GM19372 (cell line): ENCODE results near the gene ACACB.

Experiments used
- ATAC-seq: cut with Tn5 transposase; IDR thresholded peaks from one replicate; pipeline ENCODE4 v1.9.1; 2021; ENCODE audit warnings: mild to moderate bottlenecking, low read depth, moderate library complexity; ENCODE audit not compliant: unreplicated experiment

ACACB gene

DNA sequence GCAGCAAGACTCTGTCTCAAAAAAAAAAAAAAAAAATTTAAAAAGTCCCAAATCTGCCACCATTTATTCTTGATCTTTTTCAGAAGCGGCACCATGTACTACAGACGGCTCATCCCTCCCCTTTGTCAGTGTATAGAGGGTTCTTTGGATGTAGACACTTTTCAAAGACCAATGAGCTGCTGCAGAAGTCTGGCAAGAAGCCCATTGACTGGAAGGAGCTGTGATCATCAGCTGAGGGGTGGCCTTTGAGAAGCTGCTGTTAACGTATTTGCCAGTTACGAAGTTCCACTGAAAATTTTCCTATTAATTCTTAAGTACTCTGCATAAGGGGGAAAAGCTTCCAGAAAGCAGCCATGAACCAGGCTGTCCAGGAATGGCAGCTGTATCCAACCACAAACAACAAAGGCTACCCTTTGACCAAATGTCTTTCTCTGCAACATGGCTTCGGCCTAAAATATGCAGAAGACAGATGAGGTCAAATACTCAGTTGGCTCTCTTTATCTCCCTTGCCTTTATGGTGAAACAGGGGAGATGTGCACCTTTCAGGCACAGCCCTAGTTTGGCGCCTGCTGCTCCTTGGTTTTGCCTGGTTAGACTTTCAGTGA, 6.5 kb upstream of the ACACB start:
- no peak for ATAC-seq

DNA sequence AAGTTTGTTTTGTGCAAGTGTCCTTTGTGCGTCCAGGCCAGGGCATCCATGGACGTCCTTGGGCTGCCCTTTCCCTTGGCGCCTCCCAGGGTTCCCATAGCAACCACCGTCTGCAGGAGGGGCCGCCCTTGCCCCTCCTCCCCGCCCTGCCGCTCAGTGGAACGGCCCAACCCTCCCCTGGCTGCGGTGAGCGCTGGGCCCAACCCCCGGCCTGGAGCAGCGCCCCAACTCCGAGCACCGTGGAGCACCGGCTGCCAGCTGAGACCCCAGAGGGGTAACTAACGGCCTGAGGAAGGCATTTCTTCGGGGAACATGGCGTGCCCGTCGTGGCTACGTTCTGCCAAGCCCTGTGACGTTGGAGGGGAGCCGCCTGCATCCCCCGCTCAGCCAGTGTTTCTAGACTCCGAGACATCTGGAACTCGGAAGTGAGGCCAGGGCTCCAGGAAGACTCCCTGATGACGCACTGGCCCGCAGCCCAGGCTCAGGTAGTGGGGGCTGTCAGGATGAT, 5.3 kb upstream of the ACACB start:
- ATAC-seq, result peak; percentile 58

DNA sequence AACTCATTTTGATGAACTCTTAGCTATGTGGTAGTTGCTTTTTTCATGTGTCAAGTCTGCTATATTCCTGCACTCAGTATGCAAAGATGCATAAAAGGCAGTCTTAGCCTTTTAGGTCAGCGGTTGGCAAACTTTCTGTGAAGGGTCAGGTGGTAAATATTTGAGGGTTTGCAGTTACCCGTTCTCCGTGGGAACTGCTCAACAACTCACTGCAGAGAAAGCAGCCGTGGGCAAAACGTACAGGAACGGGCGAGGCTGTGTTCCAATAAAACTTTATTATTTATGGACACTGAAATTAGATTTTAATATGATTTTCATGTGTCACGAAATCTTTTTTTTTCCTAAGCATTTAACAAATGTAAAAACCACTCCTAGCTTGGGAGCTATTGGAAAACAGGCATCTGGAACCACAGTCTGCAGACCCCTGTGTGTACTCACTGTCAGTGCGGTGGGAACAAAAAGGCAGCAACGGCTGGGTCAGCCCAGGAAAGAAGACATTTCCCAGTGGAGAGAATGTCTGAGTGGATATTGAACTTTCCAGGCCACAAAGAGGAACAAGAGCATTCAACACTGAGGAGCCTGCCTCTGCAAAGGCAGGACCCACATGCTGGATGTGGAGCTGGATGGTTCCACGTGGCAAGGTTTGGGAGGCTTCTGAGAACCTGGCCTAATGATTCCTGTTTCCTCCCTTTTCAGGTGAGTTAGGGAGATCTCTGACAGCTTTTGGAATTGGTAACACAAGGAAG, 3.5 kb upstream of the ACACB start:
- no peak for ATAC-seq

DNA sequence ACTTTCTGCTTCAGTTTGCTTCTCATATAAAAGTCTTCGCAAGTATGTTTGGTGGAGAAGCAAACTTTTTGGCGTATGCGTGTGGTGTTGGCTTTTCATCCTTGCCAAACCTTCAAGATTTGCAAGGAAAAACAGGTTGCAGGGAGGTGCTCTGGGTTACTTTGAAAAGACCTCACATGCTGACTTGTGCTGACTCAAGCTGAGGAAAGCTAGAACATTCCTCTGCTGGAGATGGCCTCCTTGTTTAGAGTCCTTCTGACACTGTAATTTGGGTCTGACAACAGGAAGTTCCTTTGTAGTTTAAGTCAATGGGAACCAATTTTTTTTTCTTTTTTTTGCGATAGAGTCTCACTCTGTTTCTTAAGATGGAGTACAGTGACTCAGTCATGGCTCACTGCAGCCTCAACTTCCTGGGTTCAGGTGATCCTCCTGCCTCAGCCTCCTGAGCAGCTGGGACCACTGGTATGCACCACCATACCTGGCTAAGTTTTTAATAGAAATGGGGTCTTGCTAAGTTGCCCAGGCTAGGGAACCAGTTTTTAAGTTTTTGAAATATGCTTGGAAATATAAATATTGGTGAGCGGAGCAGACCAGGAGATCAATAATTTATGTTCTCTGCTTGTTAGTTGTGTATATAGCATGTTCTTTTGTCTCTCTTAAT, 2.6 kb upstream of the ACACB start:
- ATAC-seq, result no peak

DNA sequence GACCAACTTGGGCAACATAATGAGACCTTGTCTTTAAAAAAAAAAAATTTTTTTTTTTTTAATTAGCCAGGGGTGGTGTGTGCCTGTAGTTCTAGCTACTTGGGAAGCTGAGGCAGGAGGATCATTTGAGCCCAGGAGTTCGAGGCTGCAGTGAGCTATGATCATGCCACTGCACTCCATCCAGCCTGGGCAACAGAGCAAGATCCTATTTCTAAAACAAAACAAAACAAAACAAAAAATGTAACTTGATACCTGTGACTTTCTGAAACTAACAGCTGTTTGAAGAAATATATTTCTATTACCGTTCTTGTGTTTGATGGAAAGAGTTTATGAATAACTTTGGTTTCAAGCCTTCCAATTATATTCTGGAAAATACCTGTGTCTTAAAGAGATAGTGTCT, 1.7 kb upstream of the ACACB start:
- no peak for ATAC-seq

DNA sequence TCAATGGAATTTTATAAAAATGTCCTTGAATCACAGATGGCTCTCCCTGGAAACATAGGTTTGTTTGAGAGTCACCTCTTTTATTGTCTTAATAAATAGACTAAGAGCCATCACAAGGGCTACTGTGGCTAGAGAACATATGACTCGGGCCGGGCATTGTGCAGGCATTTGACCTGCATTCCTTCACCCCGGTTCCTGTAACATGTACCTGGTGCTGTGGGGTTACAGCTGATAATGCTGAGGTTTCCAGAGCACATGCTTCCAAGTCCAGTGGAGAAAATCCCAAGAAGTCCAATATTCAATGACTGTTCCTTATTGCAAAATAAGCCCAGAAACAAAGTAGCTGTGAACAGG, 1.0 kb upstream of the ACACB start:
- ATAC-seq, result no peak

DNA sequence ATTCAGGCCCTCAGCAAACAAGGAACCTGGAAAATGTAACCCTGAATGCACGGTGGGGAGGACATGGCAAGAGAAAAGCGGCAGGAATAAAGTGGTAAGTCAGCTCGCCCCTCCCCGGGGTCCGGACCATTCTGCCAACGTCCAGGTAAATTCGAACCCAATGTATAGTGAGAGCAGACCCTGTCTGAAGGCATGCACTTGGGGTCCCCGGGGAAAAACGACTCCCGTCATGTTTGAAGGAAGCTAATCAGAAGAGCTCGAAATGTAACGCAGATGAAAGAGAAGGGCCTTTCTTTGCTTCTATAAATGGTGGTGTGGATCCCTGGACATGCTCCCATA, 193 bp downstream of the ACACB start:
- ATAC-seq, result no peak

DNA sequence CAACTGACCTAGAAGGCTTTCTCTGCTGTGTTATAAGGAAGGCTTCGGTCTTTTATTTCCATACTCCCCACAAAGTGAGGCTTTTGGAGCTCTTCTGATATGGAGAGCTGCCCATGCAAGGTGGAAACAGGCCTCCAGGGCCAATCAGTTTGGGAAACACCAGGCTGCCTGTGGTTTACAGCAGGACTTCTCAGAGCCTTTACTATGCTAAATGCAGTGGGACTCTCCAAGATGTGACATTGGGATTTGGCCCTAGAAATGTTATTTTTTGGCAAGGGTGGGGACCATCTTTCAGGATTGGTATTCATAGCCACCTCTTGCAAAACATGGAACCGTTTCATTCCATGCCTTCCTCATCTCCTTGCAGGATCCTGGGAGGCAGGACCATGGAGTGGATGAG, 3.7 kb downstream of the ACACB start:
- no peak for ATAC-seq

DNA sequence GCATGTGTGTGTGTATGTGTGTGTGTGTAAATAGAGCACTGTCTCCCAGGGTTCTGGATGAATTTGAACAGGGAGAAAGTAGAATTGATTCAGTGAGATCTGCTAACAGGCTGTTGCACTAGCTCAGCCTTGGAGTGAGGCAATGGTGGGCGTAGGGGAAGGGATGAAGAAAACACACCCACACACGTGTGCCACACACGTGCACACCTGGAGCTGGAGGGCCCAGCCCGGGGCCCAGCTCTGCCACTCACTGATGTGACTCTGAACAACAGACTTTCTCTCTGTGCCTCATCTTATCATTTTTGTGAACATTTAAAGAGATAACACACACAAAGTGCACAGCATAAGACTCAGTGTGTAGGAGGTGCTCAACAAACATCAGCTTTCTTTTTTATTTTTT, 4.2 kb downstream of the ACACB start:
- no peak for ATAC-seq

DNA sequence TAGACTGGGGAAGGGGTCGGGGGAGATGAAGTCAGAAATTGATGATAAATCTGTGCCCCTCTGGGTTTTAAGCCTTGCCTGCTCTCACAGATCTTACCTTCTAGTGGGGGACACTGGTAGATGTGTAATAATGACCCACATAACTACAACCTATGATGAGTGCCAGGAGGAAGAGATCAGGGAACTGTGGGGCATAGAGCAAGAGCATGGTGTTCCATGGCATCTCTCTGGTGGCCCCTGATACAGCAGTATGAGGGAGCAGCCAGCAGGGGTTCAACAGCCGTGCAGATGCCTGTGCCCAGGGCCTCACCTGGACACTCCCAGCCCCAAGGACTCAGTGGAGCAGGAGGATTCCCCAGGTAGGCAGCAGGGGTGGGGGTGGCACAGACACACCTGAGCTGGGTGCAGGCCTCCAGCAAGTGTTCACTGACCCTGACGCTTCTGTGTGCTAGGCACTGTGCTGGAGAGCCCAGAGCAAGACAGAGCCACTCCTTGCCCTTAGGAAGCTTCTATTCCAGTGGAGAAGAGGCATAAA, 5.0 kb downstream of the ACACB start:
- ATAC-seq, result no peak

DNA sequence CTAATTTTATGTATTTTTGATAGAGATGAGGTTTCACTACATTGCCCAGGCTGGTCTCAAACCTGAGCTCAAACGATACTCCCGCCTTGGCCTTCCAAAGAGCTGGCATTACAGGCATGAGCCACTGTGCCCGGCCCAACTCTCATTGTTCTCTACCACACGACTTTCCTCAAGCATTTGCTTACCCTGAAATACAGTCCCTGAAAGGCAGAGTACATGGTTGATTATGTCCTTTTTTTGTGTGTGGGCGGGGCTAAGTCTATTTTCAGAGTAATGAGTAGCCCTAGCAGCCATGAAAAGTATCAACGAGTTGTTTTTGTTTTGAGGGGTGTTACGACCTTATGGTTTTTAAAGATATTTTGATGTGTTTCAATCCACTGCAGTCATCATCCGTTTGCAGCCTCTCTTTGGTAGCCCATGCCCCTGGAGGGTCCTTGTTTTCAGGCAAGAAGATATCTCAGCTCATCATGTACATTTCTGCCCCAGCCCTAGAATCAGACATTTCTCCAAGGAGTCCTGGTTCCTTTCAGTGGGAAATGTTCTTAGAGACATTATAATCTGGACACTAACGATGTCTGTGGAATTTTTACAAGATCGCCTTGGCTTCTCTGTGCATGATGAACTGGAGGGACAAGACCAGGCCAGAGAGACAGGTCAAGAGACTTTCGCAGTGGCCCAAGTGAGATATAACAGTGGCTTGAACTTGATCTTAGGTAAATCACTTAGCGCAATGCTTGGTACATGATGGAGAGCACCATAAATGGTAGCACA, 8.7 kb downstream of the ACACB start:
- no peak for ATAC-seq

DNA sequence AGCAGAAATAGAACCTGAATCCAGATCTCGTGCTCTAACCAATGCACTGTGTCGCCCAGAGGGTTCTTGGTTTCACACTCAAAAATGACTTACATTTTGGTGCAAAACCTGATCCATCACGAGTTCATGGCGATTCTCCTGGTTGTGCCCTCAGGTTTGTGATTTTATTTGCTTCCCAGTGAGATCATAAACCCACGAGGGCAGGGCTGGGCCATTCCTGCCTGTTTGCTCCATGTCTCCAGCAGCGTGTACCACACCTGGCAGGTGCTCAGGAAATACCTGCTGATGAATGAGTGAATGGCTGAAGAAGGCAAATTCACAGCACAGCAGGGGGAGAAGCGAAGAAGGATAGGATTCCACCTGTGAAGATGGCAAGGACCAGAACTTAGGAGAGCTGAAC, 9.4 kb downstream of the ACACB start:
- ATAC-seq, result no peak

DNA sequence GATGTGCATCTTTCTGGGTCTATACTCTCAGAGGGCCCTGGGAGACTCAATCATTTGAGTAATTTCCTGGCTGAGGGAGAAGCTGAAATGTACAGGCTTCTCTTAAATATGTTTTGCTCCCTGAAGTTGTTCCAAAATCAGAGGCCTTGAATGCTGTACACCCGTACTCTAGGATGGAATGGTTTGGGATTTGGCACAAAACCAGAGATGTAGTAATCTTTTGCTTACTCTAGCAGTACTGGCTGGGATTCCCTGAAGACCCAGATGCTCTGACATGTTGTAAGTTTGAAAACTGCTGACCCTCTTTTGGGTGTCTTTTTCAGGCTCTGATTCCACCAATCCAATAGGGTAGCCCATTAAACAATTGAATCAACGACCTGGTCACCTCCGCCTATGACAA, 10.4 kb downstream of the ACACB start:
- ATAC-seq, result no peak

DNA sequence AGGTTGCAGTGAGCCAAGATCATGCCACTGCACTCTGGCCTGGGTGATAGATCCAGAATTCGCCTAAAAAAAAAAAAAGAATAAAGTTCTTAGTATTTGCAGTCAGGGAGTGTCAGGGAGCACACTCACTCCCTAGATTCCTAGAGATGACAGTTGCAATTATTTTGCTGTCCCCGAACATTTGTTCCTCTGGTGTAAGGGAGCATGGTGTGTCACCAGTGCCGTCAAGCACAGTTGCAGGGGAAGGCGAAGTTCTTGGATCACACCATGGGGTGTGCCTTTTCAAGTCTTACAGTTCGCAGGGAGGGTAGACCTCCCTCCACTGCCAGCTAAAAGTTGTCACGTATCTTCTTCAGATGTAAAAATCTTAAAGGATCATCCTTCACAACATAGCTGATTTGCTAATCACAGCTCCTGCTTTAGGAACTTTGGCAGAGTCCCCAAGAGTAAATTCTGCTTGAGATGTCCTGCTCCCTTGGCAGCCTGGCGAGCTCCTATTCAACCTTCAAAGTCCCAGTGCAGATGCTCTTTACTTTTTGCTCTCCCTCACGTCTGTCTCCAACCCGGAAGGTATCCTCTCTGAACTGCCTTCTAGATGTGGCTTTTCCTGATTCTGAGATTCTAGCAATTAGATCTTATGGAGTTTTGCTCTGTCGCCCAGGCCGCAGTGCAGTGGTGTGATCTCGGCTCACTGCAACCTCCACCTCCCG, 11.3 kb downstream of the ACACB start:
- no peak for ATAC-seq

DNA sequence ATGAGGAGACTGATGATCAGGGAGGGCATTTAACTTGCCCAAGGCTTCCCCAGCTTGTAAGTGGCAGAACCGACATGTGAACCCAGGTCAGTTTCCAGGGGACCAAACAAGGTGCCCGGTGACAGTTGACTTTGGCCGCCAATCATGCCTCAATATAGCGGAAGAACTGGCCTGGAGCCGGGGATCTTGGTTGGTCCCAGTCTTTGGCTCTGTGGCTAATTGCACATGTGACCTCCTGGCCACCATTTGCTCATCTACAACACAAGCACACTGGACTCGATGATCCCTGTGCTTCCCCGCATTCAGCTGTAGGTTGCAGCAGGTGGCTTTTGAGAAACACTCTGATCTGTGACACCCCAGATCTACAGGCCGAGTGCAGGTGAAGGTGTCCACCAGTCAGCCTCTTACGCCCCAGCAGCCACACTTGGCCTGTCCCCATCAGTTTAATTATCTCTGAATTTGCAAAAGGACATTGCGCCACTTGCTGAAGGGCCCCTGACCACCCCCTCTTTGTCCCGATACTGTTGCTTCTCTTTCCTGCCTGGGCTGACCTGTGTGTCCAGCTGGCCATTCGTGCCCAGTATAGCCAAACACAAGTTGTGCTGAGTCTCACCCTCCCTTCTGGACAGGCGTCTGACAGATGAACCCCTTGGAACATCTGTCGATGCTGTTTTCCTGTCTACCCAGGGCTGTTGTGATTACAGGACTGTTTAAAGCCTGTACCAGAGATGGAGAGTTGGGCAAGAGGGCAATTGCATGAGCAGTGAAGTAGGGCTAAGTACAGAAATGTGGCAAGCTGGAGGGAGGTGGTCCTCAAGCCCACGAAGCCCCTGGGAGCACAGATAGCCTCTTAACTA, 14.1 kb downstream of the ACACB start:
- no peak for ATAC-seq

DNA sequence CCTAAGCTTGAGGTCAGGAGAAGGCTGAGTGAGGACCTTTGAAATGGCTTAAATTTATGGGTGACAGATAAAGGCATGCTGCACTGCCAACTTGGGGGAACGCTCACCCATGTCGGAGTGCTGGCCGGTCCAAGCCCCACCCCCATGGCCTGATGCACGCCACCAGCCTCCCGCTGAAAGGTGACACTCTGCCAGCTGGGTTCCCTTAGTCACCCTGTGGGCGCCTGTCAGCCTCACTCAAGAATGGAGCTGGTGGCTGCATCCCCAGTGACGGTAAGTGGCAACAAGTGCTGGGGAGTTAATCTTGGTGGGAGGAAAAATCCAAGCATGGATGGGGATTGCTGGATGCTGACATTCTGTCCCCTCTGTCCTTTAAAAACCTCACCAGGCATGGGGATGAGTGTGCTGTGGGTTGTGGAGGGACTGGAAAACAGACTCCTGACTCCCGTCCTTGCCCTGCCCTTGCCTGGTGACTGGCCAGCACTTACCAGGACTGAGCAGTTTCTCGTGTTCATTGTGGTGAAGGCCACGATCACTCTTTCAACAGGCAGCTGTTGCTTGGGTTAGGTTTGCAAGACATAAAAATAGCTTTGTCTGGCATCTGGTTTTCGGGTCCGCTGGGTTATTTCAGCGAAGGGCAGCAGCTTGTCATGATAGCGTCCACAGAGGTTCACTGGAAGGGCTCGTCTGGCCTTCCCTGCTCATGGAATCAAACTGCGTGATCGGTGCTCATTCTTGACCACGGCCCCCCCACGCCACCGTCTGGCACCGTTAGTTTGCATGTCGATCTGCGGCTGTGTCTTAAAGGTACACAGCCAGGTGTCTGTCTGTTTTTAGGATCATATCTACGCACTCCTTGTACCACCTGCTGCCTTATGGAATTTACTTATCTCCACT, 15.0 kb downstream of the ACACB start:
- ATAC-seq, result no peak

DNA sequence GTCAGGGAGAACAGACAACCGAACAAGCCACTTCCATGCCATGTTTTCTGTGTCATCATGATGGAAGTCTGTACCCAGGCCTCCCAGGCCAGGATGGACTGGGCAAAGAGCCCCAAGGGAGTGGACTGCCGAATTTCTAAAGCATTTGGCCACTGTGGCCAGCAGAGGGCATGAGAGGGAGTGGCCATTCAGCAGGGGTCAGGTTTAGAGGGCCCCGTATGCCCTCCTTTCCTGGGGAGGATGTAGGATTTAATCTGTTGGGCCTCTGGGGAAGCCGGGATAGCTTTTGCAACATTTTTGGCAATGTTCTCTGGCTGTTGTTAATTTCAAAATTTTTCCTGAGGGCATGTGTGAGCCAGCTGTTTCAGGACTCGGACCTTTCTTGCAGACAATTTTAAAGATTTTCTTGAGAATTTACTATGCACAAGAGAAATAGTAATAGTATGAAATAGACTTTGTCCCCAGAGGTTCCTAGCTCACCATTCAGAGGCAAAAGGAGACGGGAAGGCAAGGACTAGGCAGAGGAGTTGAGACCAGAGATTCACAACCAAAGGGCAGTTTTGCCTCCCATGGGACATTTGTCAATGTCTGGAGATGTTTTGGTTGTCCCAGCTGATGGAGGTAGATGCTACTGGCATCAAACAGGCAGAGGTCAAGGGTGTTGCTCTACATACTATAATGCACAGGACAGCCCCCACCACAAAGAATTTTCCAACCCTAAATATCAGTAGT, 18.0 kb downstream of the ACACB start:
- ATAC-seq, result no peak

DNA sequence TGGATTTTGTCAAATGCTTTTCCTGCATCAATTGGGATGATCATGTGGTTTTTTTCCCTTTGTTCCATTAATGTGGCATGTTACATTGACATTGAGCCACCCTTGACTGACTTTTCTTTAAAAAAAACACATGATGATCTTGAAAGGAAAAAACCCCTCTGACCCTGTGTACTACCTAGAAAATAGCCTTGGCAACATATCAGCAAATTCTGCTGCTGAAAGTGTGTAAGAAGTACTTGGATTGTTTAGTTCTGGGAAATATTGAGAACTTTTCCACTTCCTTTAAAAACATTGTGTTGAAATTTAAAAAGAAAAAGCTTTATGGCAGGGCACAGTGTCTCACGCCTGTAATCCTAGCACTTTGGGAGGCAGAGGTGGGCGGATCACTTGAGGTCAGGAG, 20.7 kb downstream of the ACACB start:
- no peak for ATAC-seq
